ENCODE data around the gene NES. TPM values are rescaled to one million over a fixed set of nuclear protein-coding genes. Genes with fewer than 3 reads are reported as not detected.

The NES gene
- total RNA-seq, 1 experiment from 2014 or later: 56.3 TPM

DNA sequence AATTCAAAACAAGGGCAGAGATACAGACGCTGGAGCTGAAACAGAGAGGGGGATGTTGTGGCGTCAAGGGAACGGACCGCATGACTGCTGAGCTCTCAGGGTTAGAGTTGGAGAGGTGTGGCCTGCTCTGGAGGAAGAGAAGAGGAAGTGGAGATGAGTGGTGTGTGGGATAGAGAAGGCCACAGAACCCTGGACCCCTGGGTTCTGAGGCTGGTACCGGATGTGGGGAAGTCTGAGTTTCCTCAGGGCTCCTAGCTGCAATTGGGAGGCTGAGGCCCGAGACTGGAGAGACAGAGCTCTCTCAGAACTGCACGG lies 33.5 kb downstream of the NES start:
- Histone ChIP-seq H3K27me3 (ENCODE audit: control insufficient read depth, insufficient read depth, low read length) (no peaks in the 10 kb centered on the region), H3K36me3 (ENCODE audit: control insufficient read depth, insufficient read depth, low read length) (no peaks in the 10 kb centered on the region), H3K4me3 (ENCODE audit: low read depth in 2 of 2, low read length in 2 of 2) (no peak overlapping the region), H3K4me1 (ENCODE audit: control insufficient read depth, insufficient read depth, low read length) (peaks cover 16% of the 10 kb centered on the region), H3K9me3 (ENCODE audit: control insufficient read depth, insufficient read depth, low read depth, low read length) (no peaks in the 10 kb centered on the region), H3K27ac (ENCODE audit: low read length) (no peak overlapping the region)
- CTCF ChIA-PET: interaction anchor here (0.5 to 0.9 kb wide), 2 partner anchors 12 to 30 kb away, joined by 4 to 6 read pairs; no protein-coding TSS in a partner anchor
- intact Hi-C loops (cut with micrococcal nuclease; ENCODE audit: unreplicated experiment) (no loop called here), in situ Hi-C loops (cut with HindIII; ENCODE audit: low pct_unique_long_range_greater_than_20kb, low sequenced_read_pairs) (no loop called here)
- DNase-seq (ENCODE audit: low read depth, low spot score): no peak
- POLR2A ChIA-PET: no interaction called here
- TF ChIP-seq SIN3A (IDR thresholded peaks at IDR 0.05; ENCODE audit: borderline replicate concordance, insufficient read depth, low read depth, low read length) (no peak), TCF7L2 (IDR thresholded peaks at IDR 0.05; ENCODE audit: low read depth, low read length) (no peak), POLR2AphosphoS5 (IDR thresholded peaks at IDR 0.05; ENCODE audit: low read depth, low read length) (no peak)
- TF ChIP-seq, protein P1, sequence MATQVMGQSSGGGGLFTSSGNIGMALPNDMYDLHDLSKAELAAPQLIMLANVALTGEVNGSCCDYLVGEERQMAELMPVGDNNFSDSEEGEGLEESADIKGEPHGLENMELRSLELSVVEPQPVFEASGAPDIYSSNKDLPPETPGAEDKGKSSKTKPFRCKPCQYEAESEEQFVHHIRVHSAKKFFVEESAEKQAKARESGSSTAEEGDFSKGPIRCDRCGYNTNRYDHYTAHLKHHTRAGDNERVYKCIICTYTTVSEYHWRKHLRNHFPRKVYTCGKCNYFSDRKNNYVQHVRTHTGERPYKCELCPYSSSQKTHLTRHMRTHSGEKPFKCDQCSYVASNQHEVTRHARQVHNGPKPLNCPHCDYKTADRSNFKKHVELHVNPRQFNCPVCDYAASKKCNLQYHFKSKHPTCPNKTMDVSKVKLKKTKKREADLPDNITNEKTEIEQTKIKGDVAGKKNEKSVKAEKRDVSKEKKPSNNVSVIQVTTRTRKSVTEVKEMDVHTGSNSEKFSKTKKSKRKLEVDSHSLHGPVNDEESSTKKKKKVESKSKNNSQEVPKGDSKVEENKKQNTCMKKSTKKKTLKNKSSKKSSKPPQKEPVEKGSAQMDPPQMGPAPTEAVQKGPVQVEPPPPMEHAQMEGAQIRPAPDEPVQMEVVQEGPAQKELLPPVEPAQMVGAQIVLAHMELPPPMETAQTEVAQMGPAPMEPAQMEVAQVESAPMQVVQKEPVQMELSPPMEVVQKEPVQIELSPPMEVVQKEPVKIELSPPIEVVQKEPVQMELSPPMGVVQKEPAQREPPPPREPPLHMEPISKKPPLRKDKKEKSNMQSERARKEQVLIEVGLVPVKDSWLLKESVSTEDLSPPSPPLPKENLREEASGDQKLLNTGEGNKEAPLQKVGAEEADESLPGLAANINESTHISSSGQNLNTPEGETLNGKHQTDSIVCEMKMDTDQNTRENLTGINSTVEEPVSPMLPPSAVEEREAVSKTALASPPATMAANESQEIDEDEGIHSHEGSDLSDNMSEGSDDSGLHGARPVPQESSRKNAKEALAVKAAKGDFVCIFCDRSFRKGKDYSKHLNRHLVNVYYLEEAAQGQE (IDR thresholded peaks at IDR 0.05; ENCODE audit: insufficient read depth in 1 of 2, low read depth in 2 of 2, low read length in 1 of 2): no peak
- TF ChIP-seq, protein P2, sequence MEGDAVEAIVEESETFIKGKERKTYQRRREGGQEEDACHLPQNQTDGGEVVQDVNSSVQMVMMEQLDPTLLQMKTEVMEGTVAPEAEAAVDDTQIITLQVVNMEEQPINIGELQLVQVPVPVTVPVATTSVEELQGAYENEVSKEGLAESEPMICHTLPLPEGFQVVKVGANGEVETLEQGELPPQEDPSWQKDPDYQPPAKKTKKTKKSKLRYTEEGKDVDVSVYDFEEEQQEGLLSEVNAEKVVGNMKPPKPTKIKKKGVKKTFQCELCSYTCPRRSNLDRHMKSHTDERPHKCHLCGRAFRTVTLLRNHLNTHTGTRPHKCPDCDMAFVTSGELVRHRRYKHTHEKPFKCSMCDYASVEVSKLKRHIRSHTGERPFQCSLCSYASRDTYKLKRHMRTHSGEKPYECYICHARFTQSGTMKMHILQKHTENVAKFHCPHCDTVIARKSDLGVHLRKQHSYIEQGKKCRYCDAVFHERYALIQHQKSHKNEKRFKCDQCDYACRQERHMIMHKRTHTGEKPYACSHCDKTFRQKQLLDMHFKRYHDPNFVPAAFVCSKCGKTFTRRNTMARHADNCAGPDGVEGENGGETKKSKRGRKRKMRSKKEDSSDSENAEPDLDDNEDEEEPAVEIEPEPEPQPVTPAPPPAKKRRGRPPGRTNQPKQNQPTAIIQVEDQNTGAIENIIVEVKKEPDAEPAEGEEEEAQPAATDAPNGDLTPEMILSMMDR (IDR thresholded peaks at IDR 0.05): no peak
- BruUV-seq (replicated peaks): no TSS peak
- ATAC-seq: no peak

DNA sequence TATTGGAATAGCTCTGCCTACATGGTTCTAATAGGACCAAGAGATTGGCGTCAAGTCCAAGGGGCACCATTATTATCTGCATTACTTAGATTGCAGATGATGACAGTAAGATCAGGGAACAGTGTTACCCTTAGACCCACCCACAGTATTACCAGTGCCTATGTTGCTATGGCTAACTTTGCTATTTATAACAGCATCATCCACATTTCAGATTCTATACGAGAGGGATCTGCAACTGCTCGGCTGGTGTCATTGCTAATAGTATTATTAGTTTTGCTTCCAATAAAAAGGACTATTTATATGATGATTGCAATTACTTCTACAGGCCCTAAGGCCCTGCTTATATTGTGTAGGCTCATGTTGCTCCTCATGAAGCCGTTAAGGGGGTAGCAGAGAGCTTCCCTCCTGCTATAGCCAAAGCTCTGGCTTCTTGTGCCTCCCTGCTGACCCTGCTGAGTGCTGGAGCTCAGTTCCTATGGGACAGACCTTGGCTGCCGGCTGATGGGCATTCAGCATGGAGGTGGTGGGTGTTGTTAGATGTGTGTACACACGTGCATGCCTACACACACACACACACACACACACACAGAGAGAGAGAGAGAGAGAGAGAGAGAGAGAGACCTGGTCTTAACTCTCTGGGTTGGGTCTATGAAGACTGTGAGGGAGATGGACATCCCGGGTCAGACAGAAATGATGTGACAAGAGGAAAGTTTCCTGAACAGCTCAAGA lies 34.0 kb downstream of the NES start:
- in situ Hi-C loops (cut with HindIII; ENCODE audit: low pct_unique_long_range_greater_than_20kb, low sequenced_read_pairs) (no loop called here), intact Hi-C loops (cut with micrococcal nuclease; ENCODE audit: unreplicated experiment) (no loop called here)
- DNase-seq (ENCODE audit: low read depth, low spot score) (no peak), ATAC-seq (no peak)
- Histone ChIP-seq H3K4me1 (ENCODE audit: control insufficient read depth, insufficient read depth, low read length) (peaks cover 22% of the 10 kb centered on the region), H3K36me3 (ENCODE audit: control insufficient read depth, insufficient read depth, low read length) (no peaks in the 10 kb centered on the region), H3K27ac (ENCODE audit: low read length) (no peak overlapping the region), H3K9me3 (ENCODE audit: control insufficient read depth, insufficient read depth, low read depth, low read length) (no peaks in the 10 kb centered on the region), H3K27me3 (ENCODE audit: control insufficient read depth, insufficient read depth, low read length) (no peaks in the 10 kb centered on the region), H3K4me3 (ENCODE audit: low read depth in 2 of 2, low read length in 2 of 2) (no peak overlapping the region)
- TF ChIP-seq, protein P2 (IDR thresholded peaks at IDR 0.05): no peak
- TF ChIP-seq TCF7L2 (IDR thresholded peaks at IDR 0.05; ENCODE audit: low read depth, low read length): no peak
- TF ChIP-seq, protein P1 (IDR thresholded peaks at IDR 0.05; ENCODE audit: insufficient read depth in 1 of 2, low read depth in 2 of 2, low read length in 1 of 2): no peak
- no peak for TF ChIP-seq SIN3A (IDR thresholded peaks at IDR 0.05; ENCODE audit: borderline replicate concordance, insufficient read depth, low read depth, low read length)
- TF ChIP-seq POLR2AphosphoS5 (IDR thresholded peaks at IDR 0.05; ENCODE audit: low read depth, low read length): no peak
- CTCF ChIA-PET: interaction anchor here (0.5 to 0.9 kb wide), 2 partner anchors 12 to 29 kb away, joined by 4 to 6 read pairs; no protein-coding TSS in a partner anchor
- BruUV-seq (replicated peaks): no TSS peak
- POLR2A ChIA-PET: no interaction called here
